GM13977 (cell line): ENCODE data around the gene ANGEL2.
A peak's percentile ranks its signal among the peaks of the same experiment; 100 is the strongest.
"Not testable (repeated sequence)": the region's sequence is repeated elsewhere in the genome, so short reads cannot be mapped to it uniquely, and the experiment has no call there.

Experiments
- DNase-seq: peaks from one replicate; pipeline ENCODE4 v3.0.0; 2012; ENCODE audit warnings: low spot score
- in situ Hi-C: fragments of 300-500 bp; cut with MboI; formaldehyde crosslinking; loops from one replicate; pipeline ENCODE4 v1.12.0; 2022; ENCODE audit warnings: low sequenced_read_pairs, low pct_unique_long_range_greater_than_20kb, mixed read lengths, inconsistent platforms; ENCODE audit not compliant: unreplicated experiment
- TF ChIP-seq, protein P1 (sequence below): IDR thresholded peaks from 2 replicates; pipeline ENCODE4 v1.5.1; 2012; ENCODE audit warnings: mild to moderate bottlenecking, control low read depth; ENCODE audit not compliant: insufficient read depth; ENCODE audit errors: extremely low read depth, missing control alignments

Gene ANGEL2

GRCh38 chr1:212968368-212968863 lies 47.3 kb downstream of the ANGEL2 start:
- in situ Hi-C loops, result no loop called here
- TF ChIP-seq, protein P1, sequence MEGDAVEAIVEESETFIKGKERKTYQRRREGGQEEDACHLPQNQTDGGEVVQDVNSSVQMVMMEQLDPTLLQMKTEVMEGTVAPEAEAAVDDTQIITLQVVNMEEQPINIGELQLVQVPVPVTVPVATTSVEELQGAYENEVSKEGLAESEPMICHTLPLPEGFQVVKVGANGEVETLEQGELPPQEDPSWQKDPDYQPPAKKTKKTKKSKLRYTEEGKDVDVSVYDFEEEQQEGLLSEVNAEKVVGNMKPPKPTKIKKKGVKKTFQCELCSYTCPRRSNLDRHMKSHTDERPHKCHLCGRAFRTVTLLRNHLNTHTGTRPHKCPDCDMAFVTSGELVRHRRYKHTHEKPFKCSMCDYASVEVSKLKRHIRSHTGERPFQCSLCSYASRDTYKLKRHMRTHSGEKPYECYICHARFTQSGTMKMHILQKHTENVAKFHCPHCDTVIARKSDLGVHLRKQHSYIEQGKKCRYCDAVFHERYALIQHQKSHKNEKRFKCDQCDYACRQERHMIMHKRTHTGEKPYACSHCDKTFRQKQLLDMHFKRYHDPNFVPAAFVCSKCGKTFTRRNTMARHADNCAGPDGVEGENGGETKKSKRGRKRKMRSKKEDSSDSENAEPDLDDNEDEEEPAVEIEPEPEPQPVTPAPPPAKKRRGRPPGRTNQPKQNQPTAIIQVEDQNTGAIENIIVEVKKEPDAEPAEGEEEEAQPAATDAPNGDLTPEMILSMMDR, result no peak
- no peak for DNase-seq

GRCh38 chr1:212967801-212968200 lies 47.9 kb downstream of the ANGEL2 start:
- in situ Hi-C loops, result no loop called here
- no peak for DNase-seq

GRCh38 chr1:212966616-212967015 lies 49.1 kb downstream of the ANGEL2 start:
- in situ Hi-C loops, result no loop called here
- DNase-seq, result no peak
- TF ChIP-seq, protein P1, result no peak

More at GRCh38 chr1:212967801-212968200, 47.9 kb downstream of the ANGEL2 start:
- TF ChIP-seq, protein P1, result peak; percentile 52

- in situ Hi-C loops, DNase-seq: not testable (repeated sequence)
Observed at GRCh38 chr1:212964993-212965392, 50.7 kb downstream of the ANGEL2 start.

DNA sequence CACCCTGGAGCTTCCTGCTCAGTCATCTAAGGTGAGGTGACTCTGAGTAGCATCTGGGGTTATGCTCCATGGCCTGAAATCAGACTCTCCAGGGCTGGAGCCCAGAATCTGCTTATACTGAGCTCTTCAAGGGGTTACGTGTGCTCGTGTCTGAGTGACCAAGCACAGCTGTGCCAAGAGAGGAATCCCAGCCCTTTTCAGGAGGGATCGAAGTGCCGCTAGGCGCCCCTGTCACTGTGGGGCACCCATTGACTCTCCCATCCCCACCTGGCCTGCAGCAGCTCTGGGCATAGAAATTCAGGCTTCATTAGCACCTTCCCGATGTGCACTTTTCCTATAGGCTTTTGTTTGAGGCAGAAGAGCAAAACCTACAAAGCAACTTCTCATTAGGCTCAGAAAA lies 51.6 kb downstream of the ANGEL2 start:
- in situ Hi-C loops, result no loop called here
- TF ChIP-seq, protein P1, result no peak
- no peak for DNase-seq

- in situ Hi-C loops, result no loop called here
- TF ChIP-seq, protein P1, result no peak
Observed at GRCh38 chr1:212962509-212962908, 53.2 kb downstream of the ANGEL2 start.

DNA sequence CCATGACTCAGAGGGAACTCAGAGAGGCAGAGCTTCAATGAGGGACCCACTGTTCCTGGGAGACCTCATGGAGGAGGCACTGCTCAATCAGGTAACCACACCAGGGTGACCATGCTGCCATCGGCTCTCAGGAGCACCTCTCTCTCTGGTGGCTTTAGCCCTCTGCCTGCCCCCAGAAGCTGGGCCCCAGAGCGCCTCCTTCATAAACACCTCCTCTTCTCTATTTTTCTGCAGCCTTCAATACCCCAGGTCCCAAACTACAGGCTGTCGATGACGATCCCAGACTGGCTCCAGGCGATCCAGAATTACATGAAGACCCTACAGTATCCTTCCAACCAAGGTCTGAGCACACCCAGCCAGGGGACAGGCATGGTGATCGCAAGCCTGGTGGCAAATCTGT lies 54.7 kb downstream of the ANGEL2 start:
- no peak for DNase-seq
- TF ChIP-seq, protein P1, result no peak
- in situ Hi-C loops, result no loop called here

More at GRCh38 chr1:212962509-212962908, 53.2 kb downstream of the ANGEL2 start:
- DNase-seq, result no peak
